Upper lobe of right lung (tissue), 1 donor: Measurements from ENCODE around the gene NINL. TPM values are rescaled to one million over a fixed set of nuclear protein-coding genes. Genes with fewer than 3 reads are reported as not detected.
"Not testable (repeated sequence)": the region's sequence is repeated elsewhere in the genome, so short reads cannot be mapped to it uniquely, and the experiment has no call there.

Source experiments
- ATAC-seq: fragments of 200-7000 bp; cut with Tn5 transposase; one replicate; pipeline ENCODE4 v1.9.1; 2020; ENCODE audit warnings: mild to moderate bottlenecking, moderate library complexity
- DNase-seq: peaks from one replicate; pipeline ENCODE4 v3.0.0-alpha.2; 2020
- H3K27ac ChIP-seq: fragments of 200-600 bp; one replicate; pipeline ENCODE4 v1.8.0; 2022
- H3K27me3 ChIP-seq: fragments of 200-600 bp; one replicate; pipeline ENCODE4 v1.8.0; 2022; ENCODE audit warnings: mild to moderate bottlenecking
- H3K36me3 ChIP-seq: fragments of 200-600 bp; one replicate; pipeline ENCODE4 v1.8.0; 2022
- H3K4me1 ChIP-seq: fragments of 200-600 bp; one replicate; pipeline ENCODE4 v1.8.0; 2022
- H3K4me3 ChIP-seq: fragments of 200-600 bp; one replicate; pipeline ENCODE4 v1.8.0; 2022; ENCODE audit warnings: mild to moderate bottlenecking
- H3K9me3 ChIP-seq: fragments of 200-600 bp; one replicate; pipeline ENCODE4 v1.8.0; 2022
- intact Hi-C: fragments of 100-400 bp; cut with DNase I; formaldehyde crosslinking; loops from one replicate; pipeline ENCODE4 v1.11.0; 2022
- total RNA-seq: library from RNA; stranded (reverse); fragmentation: NEBNext Ultra II Directional; extraction: Animal tissue kit (Norgen Biotek cat#: 25700); gene quantifications from one replicate; pipeline ENCODE4 v1.2.1, GENCODE V29; 2021
- TF ChIP-seq, protein P1 (sequence below): fragments of 200-600 bp; IDR thresholded peaks from one replicate; pipeline ENCODE4 v1.8.0; 2022; ENCODE audit warnings: antibody characterized with exemption
- donor health status: DM: no; HTN: yes; CAD: no; lungs with severe emphysema.

The NINL gene
- total RNA-seq, 1 donor from 2014 or later: 13.2 TPM

GRCh38 chr20:25478889-25479568 lies 106.3 kb downstream of the NINL start:
- intact Hi-C loops: no loop called here
- TF ChIP-seq, protein P1, sequence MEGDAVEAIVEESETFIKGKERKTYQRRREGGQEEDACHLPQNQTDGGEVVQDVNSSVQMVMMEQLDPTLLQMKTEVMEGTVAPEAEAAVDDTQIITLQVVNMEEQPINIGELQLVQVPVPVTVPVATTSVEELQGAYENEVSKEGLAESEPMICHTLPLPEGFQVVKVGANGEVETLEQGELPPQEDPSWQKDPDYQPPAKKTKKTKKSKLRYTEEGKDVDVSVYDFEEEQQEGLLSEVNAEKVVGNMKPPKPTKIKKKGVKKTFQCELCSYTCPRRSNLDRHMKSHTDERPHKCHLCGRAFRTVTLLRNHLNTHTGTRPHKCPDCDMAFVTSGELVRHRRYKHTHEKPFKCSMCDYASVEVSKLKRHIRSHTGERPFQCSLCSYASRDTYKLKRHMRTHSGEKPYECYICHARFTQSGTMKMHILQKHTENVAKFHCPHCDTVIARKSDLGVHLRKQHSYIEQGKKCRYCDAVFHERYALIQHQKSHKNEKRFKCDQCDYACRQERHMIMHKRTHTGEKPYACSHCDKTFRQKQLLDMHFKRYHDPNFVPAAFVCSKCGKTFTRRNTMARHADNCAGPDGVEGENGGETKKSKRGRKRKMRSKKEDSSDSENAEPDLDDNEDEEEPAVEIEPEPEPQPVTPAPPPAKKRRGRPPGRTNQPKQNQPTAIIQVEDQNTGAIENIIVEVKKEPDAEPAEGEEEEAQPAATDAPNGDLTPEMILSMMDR: no peak
- no peaks in the 10 kb centered on the region for H3K36me3 ChIP-seq
- no peaks in the 10 kb centered on the region for H3K4me1 ChIP-seq
- no peak for ATAC-seq
- H3K27me3 ChIP-seq: no peaks in the 10 kb centered on the region
- H3K9me3 ChIP-seq: no peaks in the 10 kb centered on the region
- no peak for DNase-seq
- H3K27ac ChIP-seq: no peak overlapping the region
- H3K4me3 ChIP-seq: no peak overlapping the region

- H3K4me3 ChIP-seq: no peak overlapping the region
- H3K9me3 ChIP-seq: no peaks in the 10 kb centered on the region
- intact Hi-C loops: no loop called here
- DNase-seq (no peak), ATAC-seq (no peak)
- no peaks in the 10 kb centered on the region for H3K36me3 ChIP-seq
- TF ChIP-seq, protein P1: no peak
- H3K27me3 ChIP-seq: no peaks in the 10 kb centered on the region
- H3K27ac ChIP-seq: no peak overlapping the region
- no peaks in the 10 kb centered on the region for H3K4me1 ChIP-seq
Observed at GRCh38 chr20:25477014-25477882, 108.1 kb downstream of the NINL start.

- H3K9me3 ChIP-seq: no peaks in the 10 kb centered on the region
- no peaks in the 10 kb centered on the region for H3K4me1 ChIP-seq
- intact Hi-C loops: no loop called here
- no peak overlapping the region for H3K4me3 ChIP-seq
- H3K27ac ChIP-seq: no peak overlapping the region
- no peaks in the 10 kb centered on the region for H3K36me3 ChIP-seq
- H3K27me3 ChIP-seq: no peaks in the 10 kb centered on the region
- DNase-seq (no peak), ATAC-seq (no peak)
- TF ChIP-seq, protein P1: no peak
Observed at GRCh38 chr20:25476106-25477013, 109.0 kb downstream of the NINL start.

DNA sequence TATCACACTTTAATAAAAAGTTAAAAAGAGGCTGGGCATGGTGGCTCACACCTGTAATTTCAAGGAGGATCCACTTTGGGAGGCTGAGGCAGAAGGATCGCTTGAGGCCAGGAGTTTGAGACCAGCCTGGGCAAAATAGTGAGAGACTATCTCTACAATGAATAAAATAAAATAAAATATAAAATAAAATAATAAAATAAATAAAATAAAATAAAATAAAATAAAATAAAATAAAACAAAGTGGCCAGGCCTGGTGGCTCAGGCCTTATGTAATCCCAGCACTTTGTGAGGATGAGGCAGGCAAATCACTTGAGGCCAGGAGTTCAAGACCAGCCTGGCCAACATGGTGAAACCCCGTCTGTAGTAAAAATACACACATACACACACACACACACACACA lies 112.0 kb downstream of the NINL start:
- H3K36me3 ChIP-seq, intact Hi-C loops: not testable (repeated sequence)

GRCh38 chr20:25471020-25471419 lies 114.3 kb downstream of the NINL start:
- no peak for DNase-seq
- Histone ChIP-seq H3K27ac (no peak overlapping the region), H3K27me3 (no peaks in the 10 kb centered on the region), H3K4me3 (no peak overlapping the region), H3K36me3 (peaks cover 9% of the 10 kb centered on the region), H3K4me1 (no peaks in the 10 kb centered on the region), H3K9me3 (no peaks in the 10 kb centered on the region)
- TF ChIP-seq, protein P1: no peak
- ATAC-seq: no peak
- intact Hi-C loops: no loop called here

More for the DNA sequence above, 112.0 kb downstream of the NINL start:
- H3K27me3 ChIP-seq, DNase-seq, H3K27ac ChIP-seq, H3K4me1 ChIP-seq, H3K9me3 ChIP-seq, H3K4me3 ChIP-seq, ATAC-seq: not testable (repeated sequence)
